GM18517 (cell line): Measurements from ENCODE around the gene UVRAG.
"Not testable (repeated sequence)": the region's sequence is repeated elsewhere in the genome, so short reads cannot be mapped to it uniquely, and the experiment has no call there.

Experiments
- ATAC-seq: cut with Tn5 transposase; IDR thresholded peaks from one replicate; pipeline ENCODE4 v1.9.1; 2021; ENCODE audit warnings: mild to moderate bottlenecking, moderate library complexity; ENCODE audit not compliant: unreplicated experiment

The UVRAG gene

GRCh38 chr11:75836417-75836816 lies 21.4 kb downstream of the UVRAG start:
- no peak for ATAC-seq

GRCh38 chr11:75839851-75840250 lies 24.8 kb downstream of the UVRAG start:
- no peak for ATAC-seq

GRCh38 chr11:75840522-75840921 lies 25.5 kb downstream of the UVRAG start:
- ATAC-seq: no peak

GRCh38 chr11:75841739-75842138 lies 26.7 kb downstream of the UVRAG start:
- ATAC-seq: no peak

GRCh38 chr11:75845324-75845723 lies 30.3 kb downstream of the UVRAG start:
- no peak for ATAC-seq

- no peak for ATAC-seq
Observed at GRCh38 chr11:75849894-75850293, 34.9 kb downstream of the UVRAG start.

- ATAC-seq: no peak
Observed at GRCh38 chr11:75850787-75851186, 35.8 kb downstream of the UVRAG start.

- no peak for ATAC-seq
Observed at GRCh38 chr11:75851203-75851602, 36.2 kb downstream of the UVRAG start.

GRCh38 chr11:75852406-75853017 lies 37.5 kb downstream of the UVRAG start:
- no peak for ATAC-seq

- not testable (repeated sequence) for ATAC-seq
Observed at GRCh38 chr11:75853563-75853962, 38.6 kb downstream of the UVRAG start.

GRCh38 chr11:75853971-75854370 lies 39.0 kb downstream of the UVRAG start:
- no peak for ATAC-seq

GRCh38 chr11:75855206-75855605 lies 40.2 kb downstream of the UVRAG start:
- ATAC-seq: no peak

- no peak for ATAC-seq
Observed at GRCh38 chr11:75856912-75857311, 41.9 kb downstream of the UVRAG start.

- no peak for ATAC-seq
Observed at GRCh38 chr11:75858042-75858441, 43.0 kb downstream of the UVRAG start.

GRCh38 chr11:75858613-75859012 lies 43.6 kb downstream of the UVRAG start:
- no peak for ATAC-seq

GRCh38 chr11:75859614-75860013 lies 44.6 kb downstream of the UVRAG start:
- no peak for ATAC-seq

- no peak for ATAC-seq
Observed at GRCh38 chr11:75862437-75862836, 47.4 kb downstream of the UVRAG start.

- no peak for ATAC-seq
Observed at GRCh38 chr11:75867778-75868374, 52.9 kb downstream of the UVRAG start.

- ATAC-seq: no peak
Observed at GRCh38 chr11:75868990-75869389, 54.0 kb downstream of the UVRAG start.

GRCh38 chr11:75869661-75870455 lies 54.8 kb downstream of the UVRAG start:
- no peak for ATAC-seq

GRCh38 chr11:75872887-75873416 lies 57.9 kb downstream of the UVRAG start:
- peak; percentile 28 for ATAC-seq
